ENCODE data around the gene MECP2.

MECP2 gene

GRCh38 chrX:154036513-154036912 is 61.0 kb downstream of the MECP2 start:
- no peaks in the 10 kb centered on the region for H3K27me3 Mint-ChIP-seq
- peak; percentile 77 for ATAC-seq
- peaks cover 35% of the 10 kb centered on the region for H3K4me1 Mint-ChIP-seq
- DNase-seq = peak in 1 of 2 donors; percentile 24
- peak overlapping the region in 1 of 2 donors; percentile 71 for H3K27ac Mint-ChIP-seq
- H3K9me3 Mint-ChIP-seq = no peaks in the 10 kb centered on the region
- H3K4me3 Mint-ChIP-seq = peak overlapping the region in 1 of 2 donors; percentile 31

GRCh38 chrX:154033848-154034247 is 63.7 kb downstream of the MECP2 start:
- ATAC-seq (no peak), DNase-seq (no peak)
- Mint-ChIP-seq H3K9me3 (no peaks in the 10 kb centered on the region), H3K4me3 (no peak overlapping the region), H3K27me3 (no peaks in the 10 kb centered on the region), H3K4me1 (peaks cover 14% of the 10 kb centered on the region), H3K27ac (peak overlapping the region in 1 of 2 donors; percentile 71)

- Mint-ChIP-seq H3K27ac (no peak overlapping the region), H3K27me3 (no peaks in the 10 kb centered on the region), H3K4me3 (no peak overlapping the region), H3K4me1 (peaks cover 10% of the 10 kb centered on the region), H3K9me3 (no peaks in the 10 kb centered on the region)
- ATAC-seq (no peak), DNase-seq (no peak)
These were observed 64.9 kb downstream of the MECP2 start for GRCh38 chrX:154032653-154033052.

- no peak overlapping the region for H3K4me3 Mint-ChIP-seq
- no peaks in the 10 kb centered on the region for H3K27me3 Mint-ChIP-seq
- no peak for DNase-seq
- H3K4me1 Mint-ChIP-seq = peaks cover 10% of the 10 kb centered on the region
- H3K27ac Mint-ChIP-seq = peak overlapping the region in 1 of 2 donors; percentile 59
- no peaks in the 10 kb centered on the region for H3K9me3 Mint-ChIP-seq
- no peak for ATAC-seq
These were observed 65.4 kb downstream of the MECP2 start for GRCh38 chrX:154032160-154032559.

GRCh38 chrX:154030715-154031305 is 66.7 kb downstream of the MECP2 start:
- Mint-ChIP-seq H3K9me3 (no peaks in the 10 kb centered on the region), H3K4me3 (no peak overlapping the region), H3K4me1 (peaks cover under 1% of the 10 kb centered on the region), H3K27ac (no peak overlapping the region), H3K27me3 (no peaks in the 10 kb centered on the region)
- DNase-seq (no peak), ATAC-seq (no peak)

GRCh38 chrX:154030266-154030665 is 67.3 kb downstream of the MECP2 start:
- no peaks in the 10 kb centered on the region for H3K9me3 Mint-ChIP-seq
- H3K27me3 Mint-ChIP-seq = no peaks in the 10 kb centered on the region
- no peaks in the 10 kb centered on the region for H3K4me1 Mint-ChIP-seq
- DNase-seq (no peak), ATAC-seq (no peak)
- no peak overlapping the region for H3K27ac Mint-ChIP-seq
- H3K4me3 Mint-ChIP-seq = no peak overlapping the region

GRCh38 chrX:154029439-154029838 is 68.1 kb downstream of the MECP2 start:
- Mint-ChIP-seq H3K9me3 (no peaks in the 10 kb centered on the region), H3K27ac (no peak overlapping the region), H3K4me3 (no peak overlapping the region), H3K4me1 (no peaks in the 10 kb centered on the region), H3K27me3 (no peaks in the 10 kb centered on the region)
- no peak for ATAC-seq
- DNase-seq = no peak

GRCh38 chrX:154028502-154029184 is 68.9 kb downstream of the MECP2 start:
- H3K27ac Mint-ChIP-seq = no peak overlapping the region
- no peaks in the 10 kb centered on the region for H3K4me1 Mint-ChIP-seq
- DNase-seq (no peak), ATAC-seq (no peak)
- no peak overlapping the region for H3K4me3 Mint-ChIP-seq
- no peaks in the 10 kb centered on the region for H3K27me3 Mint-ChIP-seq
- no peaks in the 10 kb centered on the region for H3K9me3 Mint-ChIP-seq

GRCh38 chrX:154027986-154028385 is 69.5 kb downstream of the MECP2 start:
- Mint-ChIP-seq H3K9me3 (no peaks in the 10 kb centered on the region), H3K4me1 (no peaks in the 10 kb centered on the region), H3K4me3 (no peak overlapping the region), H3K27me3 (no peaks in the 10 kb centered on the region), H3K27ac (peak overlapping the region in 1 of 2 donors; percentile 26)
- DNase-seq (no peak), ATAC-seq (no peak)

- H3K9me3 Mint-ChIP-seq = no peaks in the 10 kb centered on the region
- DNase-seq = no peak
- no peaks in the 10 kb centered on the region for H3K27me3 Mint-ChIP-seq
- no peaks in the 10 kb centered on the region for H3K4me1 Mint-ChIP-seq
- no peak overlapping the region for H3K4me3 Mint-ChIP-seq
- H3K27ac Mint-ChIP-seq = no peak overlapping the region
- ATAC-seq = no peak
These were observed 70.5 kb downstream of the MECP2 start for GRCh38 chrX:154027022-154027402.

- no peak overlapping the region for H3K27ac Mint-ChIP-seq
- no peak overlapping the region for H3K4me3 Mint-ChIP-seq
- no peaks in the 10 kb centered on the region for H3K9me3 Mint-ChIP-seq
- no peaks in the 10 kb centered on the region for H3K27me3 Mint-ChIP-seq
- no peak for ATAC-seq
- DNase-seq = no peak
- H3K4me1 Mint-ChIP-seq = peaks cover 2% of the 10 kb centered on the region
These were observed 71.1 kb downstream of the MECP2 start for GRCh38 chrX:154026136-154027021.

- DNase-seq = no peak
- Mint-ChIP-seq H3K4me1 (peaks cover 13% of the 10 kb centered on the region), H3K27me3 (no peaks in the 10 kb centered on the region), H3K9me3 (no peaks in the 10 kb centered on the region), H3K4me3 (no peak overlapping the region), H3K27ac (no peak overlapping the region)
- no peak for ATAC-seq
These were observed 72.3 kb downstream of the MECP2 start for GRCh38 chrX:154025230-154025629.

- Mint-ChIP-seq H3K4me3 (no peak overlapping the region), H3K27me3 (no peaks in the 10 kb centered on the region), H3K27ac (no peak overlapping the region), H3K4me1 (peaks cover 13% of the 10 kb centered on the region), H3K9me3 (no peaks in the 10 kb centered on the region)
- DNase-seq (no peak), ATAC-seq (no peak)
These were observed 73.2 kb downstream of the MECP2 start for GRCh38 chrX:154024271-154024670.

GRCh38 chrX:154023276-154024000 is 74.1 kb downstream of the MECP2 start:
- H3K27me3 Mint-ChIP-seq = no peaks in the 10 kb centered on the region
- peak overlapping the region in 1 of 2 donors; percentile 83 for H3K27ac Mint-ChIP-seq
- ATAC-seq = no peak
- H3K4me3 Mint-ChIP-seq = no peak overlapping the region
- no peak for DNase-seq
- H3K4me1 Mint-ChIP-seq = peaks cover 13% of the 10 kb centered on the region
- H3K9me3 Mint-ChIP-seq = no peaks in the 10 kb centered on the region

- no peak for DNase-seq
- H3K4me3 Mint-ChIP-seq = no peak overlapping the region
- peaks cover 21% of the 10 kb centered on the region for H3K4me1 Mint-ChIP-seq
- H3K9me3 Mint-ChIP-seq = no peaks in the 10 kb centered on the region
- H3K27ac Mint-ChIP-seq = no peak overlapping the region
- ATAC-seq = no peak
- no peaks in the 10 kb centered on the region for H3K27me3 Mint-ChIP-seq
These were observed 75.4 kb downstream of the MECP2 start for GRCh38 chrX:154022108-154022507.
